Stimulated activated CD4-positive, alpha-beta T cell treated with anti-CD3 and anti-CD28 coated beads, Interleukin-12 subunit alpha, Interleukin-12 subunit beta, amount 100 ng/mL, for 48 hours (primary cell): Measurements from ENCODE around the gene IQSEC3.

Experiments used
- DNase-seq, 3 donors: peaks; one replicate each; pipeline ENCODE4 v3.0.0-alpha.2; 2020; ENCODE audit warnings: low read depth in 2 of 3, low spot score in 1 of 3

The IQSEC3 gene

DNA sequence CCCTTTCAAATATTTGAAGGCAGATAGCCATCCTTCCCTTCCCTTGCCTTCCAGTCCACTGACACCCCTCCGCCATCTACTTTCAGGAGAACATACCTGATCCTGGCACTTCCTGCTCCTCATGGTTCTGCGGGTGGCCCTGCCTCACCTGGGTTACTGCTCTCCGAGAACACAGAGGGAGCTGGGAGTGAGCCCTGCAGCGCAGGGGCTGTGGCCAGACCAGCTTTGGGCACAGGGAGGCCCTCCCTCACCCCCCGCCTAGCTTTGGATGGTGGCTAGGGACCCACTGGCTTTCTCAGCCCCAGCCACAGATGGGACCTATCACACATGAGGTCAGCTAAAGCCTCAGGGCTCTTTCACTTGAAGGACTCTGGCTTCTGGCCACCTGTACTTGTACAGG, 12.4 kb downstream of the IQSEC3 start:
- no peak for DNase-seq

DNA sequence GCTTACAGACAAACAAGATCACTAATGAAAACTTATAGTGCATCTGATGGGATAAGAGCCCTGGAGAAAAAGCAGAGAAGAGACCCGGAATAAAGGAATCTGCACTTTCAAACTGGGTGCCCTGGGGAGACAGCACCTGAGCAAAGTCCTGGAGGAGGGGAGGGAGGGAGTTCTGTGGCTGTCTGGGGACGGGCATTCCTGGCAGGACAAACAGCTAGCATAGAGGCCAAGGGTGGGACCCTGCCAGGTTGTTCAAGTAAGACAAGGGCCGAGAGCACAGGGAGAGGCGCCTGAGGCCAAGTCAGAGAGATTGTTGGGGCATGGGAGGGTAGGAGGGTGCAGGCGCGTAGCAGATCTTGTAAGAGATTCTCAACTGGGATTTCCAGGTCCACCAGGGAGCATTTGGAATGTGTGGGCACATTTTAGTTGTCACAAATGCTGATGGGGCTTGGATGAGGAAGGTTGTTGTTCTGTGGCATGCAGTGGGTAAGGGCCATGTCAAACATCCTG, 14.2 kb downstream of the IQSEC3 start:
- DNase-seq = no peak

GRCh38 chr12:82740-83139, 16.2 kb downstream of the IQSEC3 start:
- no peak for DNase-seq

- DNase-seq = no peak
Measured at GRCh38 chr12:84056-84455, 17.5 kb downstream of the IQSEC3 start.

- no peak for DNase-seq
Measured at GRCh38 chr12:85191-85666, 18.7 kb downstream of the IQSEC3 start.

DNA sequence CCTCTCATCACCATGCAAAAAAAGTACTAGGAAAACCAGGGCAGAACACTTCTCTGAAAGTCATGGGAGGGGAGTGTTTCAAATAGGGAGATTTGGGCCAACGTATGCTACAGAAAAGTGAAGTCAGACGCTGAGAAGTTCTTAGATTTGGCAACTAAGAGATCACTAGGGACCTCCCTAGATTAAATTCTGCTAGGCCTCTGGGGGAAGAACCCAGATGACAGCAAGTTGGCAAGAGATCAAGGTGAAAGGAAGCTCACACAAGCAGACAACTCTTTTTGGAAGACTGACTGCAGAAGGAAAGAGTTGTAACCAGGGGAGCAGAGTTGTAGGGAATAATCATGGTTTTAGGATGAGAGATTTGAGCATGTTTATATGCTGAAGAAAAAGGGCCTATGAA, 20.7 kb downstream of the IQSEC3 start:
- no peak for DNase-seq

DNA sequence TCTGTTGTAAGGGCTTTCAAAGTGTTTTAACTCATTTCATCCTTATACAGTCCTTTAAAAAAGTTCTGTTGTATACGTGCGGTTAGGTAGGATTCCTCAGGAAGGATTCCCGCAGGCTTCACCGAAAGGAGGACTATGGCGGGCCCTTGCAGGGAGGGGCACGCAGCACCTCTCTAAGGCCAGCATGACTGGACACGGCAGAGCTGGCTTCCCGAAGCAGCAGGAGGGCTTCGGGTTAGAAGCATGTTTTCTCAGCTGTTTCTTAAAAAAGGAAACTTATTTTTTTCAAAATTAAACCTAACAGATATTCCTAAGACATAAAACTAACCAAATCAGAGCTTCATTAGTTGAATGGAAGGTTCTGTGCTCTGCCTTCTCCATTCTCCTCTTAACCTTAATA, 21.3 kb downstream of the IQSEC3 start:
- DNase-seq = no peak

- no peak for DNase-seq
Measured at GRCh38 chr12:89653-90052, 23.1 kb downstream of the IQSEC3 start.

DNA sequence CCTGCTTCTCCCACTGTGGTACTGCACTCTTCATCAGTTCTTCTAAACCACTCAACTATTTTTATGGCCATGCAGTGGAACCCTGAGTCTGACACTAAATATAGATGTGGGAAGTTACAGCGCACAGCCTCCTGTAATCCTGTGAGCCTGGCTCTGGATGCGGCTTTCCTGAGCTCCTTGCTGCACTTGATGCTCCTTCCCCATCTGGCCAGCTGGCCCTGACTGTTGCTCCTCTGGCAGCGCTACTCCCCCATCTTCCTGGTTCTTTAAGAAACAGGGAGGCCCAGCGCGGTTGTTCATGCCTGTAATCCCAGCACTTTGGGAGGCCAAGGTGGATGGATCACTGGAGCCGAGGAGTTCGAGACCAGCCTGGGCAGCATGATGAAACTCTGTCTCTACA, 24.6 kb downstream of the IQSEC3 start:
- no peak for DNase-seq

DNA sequence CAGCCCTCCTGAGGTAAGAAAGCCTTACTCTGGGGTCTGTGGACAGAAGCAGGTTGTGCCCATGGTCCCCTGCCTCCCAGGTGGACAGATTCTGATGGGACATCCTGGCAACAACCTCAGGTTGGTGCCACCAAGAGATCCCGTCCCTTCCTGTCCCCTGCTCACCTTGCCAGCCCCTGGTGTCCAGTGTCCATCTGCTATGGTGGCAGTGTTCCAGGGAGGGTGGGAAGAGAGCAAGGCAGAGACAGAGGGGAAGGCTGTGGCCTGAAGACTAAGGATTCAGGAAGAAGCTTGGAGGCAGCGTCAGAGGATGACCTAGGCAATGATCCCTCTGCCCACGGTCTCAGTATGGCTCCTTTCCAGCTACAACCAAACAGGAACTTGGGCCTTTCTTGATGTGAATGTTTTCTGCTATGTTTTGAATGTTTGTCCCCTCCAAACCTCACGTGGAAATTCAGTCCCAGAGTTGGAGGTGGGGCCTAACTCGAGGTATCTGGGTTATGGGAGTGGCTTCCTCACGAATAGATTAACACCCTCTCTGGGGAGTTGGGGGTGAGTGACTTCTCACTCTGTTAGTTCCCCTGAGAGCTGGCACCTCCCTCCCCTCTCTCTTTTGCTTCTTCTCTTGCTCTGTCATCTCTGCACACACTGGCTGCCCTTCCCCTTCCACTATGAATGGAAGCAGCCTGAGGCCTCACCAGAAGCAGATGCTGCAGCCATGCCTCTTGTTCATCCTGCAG, 26.9 kb downstream of the IQSEC3 start:
- DNase-seq = no peak

DNA sequence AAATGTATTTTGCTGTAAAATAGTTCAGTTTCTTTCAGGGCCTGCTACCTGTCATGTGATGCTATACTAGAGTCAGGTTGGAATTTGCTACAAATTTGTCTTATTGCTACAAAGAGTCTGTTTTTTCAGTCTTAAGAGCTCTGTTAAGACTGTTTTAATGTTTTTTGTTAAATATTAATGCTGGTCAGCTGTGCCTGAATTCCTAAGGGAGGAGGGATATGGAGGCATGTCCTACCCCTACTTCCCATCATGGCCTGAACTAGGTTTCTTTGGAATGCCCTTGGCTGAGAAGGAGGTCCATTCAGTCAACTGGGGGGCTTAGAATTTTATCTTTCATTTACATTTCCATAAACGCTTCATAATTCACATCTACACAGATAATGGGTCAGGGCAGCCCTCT, 30.0 kb downstream of the IQSEC3 start:
- DNase-seq = no peak

DNA sequence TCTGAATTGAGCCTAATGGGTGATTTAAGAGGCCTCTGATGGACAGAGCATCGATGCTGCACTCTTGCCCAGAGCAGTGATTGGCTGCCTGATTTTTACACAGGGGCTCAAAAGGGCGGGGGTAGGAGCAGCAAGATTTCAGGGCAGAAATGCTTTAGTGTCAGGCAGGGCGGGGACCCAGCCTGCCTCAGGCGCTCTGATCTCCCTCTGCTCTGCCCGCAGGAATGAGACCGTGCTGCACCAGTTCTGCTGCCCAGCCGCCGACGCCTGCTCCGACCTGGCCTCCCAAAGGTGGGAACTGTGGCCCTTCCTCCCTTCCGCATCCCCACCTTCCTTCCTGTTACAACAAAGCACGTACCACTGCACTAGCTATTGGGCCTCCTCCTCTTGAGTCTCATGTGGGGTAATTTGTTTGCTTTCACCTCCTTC, 32.4 kb downstream of the IQSEC3 start:
- no peak for DNase-seq

DNA sequence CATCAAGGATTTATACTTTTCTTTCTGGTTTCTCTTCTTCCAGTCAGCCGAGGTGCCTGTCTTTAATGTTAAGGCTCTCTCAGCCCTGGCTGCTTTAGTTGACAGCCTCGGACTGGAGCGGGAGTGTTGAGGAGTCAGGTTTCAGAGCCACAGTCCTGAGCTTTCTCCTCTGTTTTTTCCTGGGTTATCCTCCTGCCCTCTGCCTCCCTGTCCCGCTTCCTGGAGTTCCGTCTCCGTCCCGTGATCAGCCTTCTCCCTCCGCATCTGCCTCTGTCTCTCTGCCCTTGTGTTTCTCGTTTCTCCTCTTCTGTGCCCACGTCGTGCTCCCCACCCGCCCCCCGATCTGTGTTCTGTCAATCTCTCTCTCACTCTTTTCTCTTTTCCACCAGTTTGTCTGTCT, 33.0 kb downstream of the IQSEC3 start:
- DNase-seq = no peak

DNA sequence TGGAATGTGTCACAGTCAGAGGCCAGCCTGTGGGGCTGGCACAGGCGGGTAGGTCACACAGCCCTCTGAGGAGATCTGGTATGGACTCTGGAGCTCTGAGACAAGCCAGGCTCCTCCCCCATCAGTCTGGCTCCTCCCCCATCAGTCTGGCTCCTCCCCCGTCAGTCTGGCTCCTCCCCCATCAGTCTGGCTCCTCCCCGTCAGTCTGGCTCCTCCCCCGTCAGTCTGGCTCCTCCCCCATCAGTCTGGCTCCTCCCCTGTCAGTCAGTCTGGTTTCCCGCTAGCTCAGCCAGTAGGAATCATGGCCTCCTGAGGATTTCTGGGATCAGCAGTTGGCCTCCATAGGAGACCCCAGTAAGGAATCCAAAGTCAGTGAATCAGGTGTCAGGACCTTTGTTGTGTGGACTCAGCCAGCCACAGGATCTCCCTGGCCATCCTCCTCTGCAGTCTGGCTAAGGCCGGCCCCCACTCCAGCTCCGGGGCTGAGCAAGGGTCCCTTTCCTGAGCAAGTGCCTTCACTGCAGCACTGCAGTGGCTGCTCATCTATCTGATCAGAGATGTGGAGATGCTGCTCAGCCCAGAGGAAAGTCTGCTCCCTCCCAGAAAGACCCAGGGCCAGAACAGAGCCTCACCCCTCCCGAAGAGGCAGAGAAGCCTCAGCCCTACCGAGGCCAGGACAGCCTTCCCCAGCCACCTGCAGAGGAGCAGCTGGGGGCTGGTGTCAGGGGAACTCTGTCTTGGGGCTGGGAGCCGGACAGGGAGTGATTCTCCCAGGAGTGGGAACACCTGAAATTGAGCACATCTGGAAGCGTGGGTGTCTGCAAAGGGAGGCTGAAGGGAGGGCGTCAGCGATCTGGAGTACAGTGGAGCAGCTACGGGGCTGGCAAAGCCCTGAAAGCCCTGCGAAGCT, 35.7 kb downstream of the IQSEC3 start:
- DNase-seq = peak in 1 of 3 donors; percentile 9

- no peak for DNase-seq
Measured at GRCh38 chr12:102879-103168, 36.3 kb downstream of the IQSEC3 start.

DNA sequence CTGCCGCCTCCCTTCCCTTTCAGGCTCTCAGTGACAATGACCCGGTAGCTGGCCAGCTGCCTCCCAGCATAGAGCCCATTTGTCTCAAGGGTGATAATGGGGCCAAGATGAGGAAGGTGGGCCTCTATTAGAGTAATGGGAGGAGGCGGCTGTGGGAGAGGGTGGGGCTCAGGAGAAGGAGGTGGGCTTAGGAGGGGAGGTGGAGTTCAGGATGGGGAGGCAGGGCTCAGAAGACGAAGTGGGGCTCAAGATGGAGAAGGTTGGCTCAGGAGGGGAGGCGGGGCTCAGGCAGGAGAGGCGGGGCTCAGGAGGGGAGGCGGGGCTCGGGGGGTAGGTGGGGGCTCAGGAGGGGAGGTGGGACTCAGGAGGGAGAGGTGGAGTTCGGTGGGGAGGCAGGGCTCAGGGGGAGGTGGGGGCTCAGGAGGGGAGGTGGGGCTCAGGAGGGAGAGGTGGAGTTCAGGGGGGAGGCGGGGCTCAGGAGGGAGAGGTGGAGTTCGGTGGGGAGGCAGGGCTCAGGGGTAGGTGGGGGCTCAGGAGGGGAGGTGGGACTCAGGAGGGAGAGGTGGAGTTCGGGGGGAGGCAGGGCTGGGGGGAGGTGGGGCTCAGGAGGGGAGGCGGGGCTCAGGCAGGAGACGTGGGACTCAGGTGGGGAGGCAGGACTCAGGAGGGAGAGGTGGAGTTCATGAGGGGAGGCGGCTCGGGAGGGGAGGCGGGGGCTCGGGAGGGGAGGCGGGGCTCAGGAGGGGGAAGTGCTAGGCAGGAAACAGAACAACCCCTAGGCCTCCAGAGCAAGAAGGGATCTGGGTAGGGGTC, 36.8 kb downstream of the IQSEC3 start:
- DNase-seq = no peak

DNA sequence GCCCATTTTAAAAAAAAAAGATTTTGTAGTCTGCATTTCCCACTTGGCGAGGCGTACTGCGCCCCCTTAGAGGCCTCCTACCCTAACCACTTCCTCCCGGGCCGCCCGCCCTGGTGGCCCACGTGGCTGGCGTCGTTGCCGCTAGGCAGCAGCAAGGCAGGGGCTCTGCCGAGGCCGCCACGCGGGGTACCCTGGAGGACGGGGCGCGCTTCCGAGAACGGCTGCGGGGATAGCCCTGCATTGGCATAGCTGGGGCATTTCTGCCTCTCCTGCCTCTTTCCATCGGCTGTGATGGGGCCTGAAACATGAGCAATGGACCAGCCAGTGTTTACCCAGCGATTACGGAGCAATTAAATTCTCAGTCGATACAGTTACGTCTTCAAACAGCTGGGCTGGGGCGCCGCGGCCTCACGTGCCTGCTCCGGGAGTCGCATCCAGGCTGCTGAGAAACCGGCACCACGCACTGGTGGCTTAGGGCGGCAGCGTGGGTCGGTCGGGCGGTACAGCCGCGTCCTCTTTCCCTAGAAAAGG, 38.0 kb downstream of the IQSEC3 start:
- no peak for DNase-seq

DNA sequence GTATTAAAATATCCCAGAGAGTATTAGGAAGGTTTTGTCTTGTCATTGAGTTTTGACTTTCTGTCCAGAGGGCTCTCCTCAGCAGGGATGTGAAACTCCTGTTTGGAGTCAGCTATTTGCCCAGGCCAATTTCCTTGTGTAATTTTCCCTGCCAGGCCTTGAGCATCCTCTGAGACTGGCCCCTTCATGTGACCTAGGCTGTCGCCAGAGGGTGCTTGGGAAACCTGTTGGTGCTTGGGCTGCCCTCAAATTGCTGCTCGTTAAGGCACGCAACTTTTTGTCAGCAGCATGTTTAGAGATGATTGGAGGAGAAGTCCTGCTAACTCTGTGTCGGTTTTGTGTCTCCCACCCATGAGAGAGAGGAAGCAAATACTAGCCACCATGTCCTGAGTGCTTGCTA, 39.1 kb downstream of the IQSEC3 start:
- DNase-seq = no peak

DNA sequence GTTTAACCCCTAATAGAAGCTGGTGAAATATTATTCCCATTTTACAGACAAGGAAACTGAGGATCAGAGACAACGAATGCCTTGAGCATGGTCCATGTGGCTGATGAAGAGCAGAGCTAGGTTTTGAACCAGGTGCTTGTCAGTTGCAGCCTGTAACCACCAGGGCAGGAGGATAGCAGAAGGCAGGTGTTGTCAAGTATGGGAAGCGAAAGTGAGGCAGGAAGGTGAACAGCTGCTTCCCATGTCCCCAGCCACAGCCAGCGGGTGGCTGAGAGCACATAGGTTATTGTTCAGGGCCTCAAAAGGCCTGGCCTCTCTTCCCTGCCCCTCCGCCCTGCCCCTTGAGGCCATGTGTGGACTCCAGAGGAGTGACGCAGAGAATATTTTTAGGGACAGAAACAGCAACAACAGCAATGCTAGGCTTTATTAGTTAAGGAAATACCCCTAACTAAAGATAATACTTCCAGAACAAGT, 39.6 kb downstream of the IQSEC3 start:
- DNase-seq = no peak

GRCh38 chr12:108594-108993, 42.0 kb downstream of the IQSEC3 start:
- DNase-seq = no peak

DNA sequence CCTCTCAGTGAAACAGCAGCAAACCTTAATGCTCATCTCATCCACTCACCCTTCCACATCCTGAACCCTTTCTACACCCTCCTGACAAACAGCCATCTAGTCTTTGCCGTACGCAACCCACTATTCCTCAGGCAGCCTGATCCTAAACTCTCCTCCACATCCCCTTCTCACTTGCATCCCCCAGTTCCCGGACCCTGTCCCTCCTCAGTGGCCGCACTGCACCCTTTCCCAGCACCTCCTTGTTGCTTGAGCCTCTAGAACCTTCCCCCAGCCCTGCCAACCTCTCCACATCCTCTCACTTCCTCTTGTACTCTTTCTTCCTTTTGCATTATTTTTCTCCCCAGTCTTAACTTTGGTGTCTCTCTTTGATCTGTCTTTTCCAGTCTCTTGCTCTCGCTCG, 42.9 kb downstream of the IQSEC3 start:
- no peak for DNase-seq
